ENCODE measurements around the gene NSF.
A peak's percentile ranks its signal among the peaks of the same experiment; 100 is the strongest.
"Not testable (repeated sequence)": the region's sequence is repeated elsewhere in the genome, so short reads cannot be mapped to it uniquely, and the experiment has no call there.

NSF gene

GRCh38 chr17:46683653-46684052 is 93.2 kb downstream of the NSF start:
- not testable (repeated sequence) for DNase-seq (ENCODE audit: low read depth); H3K4me3 ChIP-seq (ENCODE audit: low read depth, low read length)

GRCh38 chr17:46685284-46685683 is 94.8 kb downstream of the NSF start:
- DNase-seq (ENCODE audit: low read depth); H3K4me3 ChIP-seq (ENCODE audit: low read depth, low read length): not testable (repeated sequence)

GRCh38 chr17:46692196-46692595 is 101.7 kb downstream of the NSF start:
- DNase-seq (ENCODE audit: low read depth); H3K4me3 ChIP-seq (ENCODE audit: low read depth, low read length): not testable (repeated sequence)

- H3K4me3 ChIP-seq (ENCODE audit: low read depth, low read length); DNase-seq (ENCODE audit: low read depth): not testable (repeated sequence)
Observed at GRCh38 chr17:46693283-46693682, 102.8 kb downstream of the NSF start.

- H3K4me3 ChIP-seq (ENCODE audit: low read depth, low read length); DNase-seq (ENCODE audit: low read depth): not testable (repeated sequence)
Observed at GRCh38 chr17:46696522-46696921, 106.1 kb downstream of the NSF start.

GRCh38 chr17:46699014-46699413 is 108.5 kb downstream of the NSF start:
- H3K4me3 ChIP-seq (ENCODE audit: low read depth, low read length); DNase-seq (ENCODE audit: low read depth): not testable (repeated sequence)

- H3K4me3 ChIP-seq (ENCODE audit: low read depth, low read length) = no peak overlapping the region
- TF ChIP-seq CTCF (IDR thresholded peaks at IDR 0.05; ENCODE audit: control insufficient read depth, extremely low read depth, insufficient read depth) = no peak
- DNase-seq (ENCODE audit: low read depth) = no peak
Observed at GRCh38 chr17:46717999-46718398, 127.5 kb downstream of the NSF start.

- no peak overlapping the region for H3K4me3 ChIP-seq (ENCODE audit: low read depth, low read length)
Observed at GRCh38 chr17:46719891-46720290, 129.4 kb downstream of the NSF start.

GRCh38 chr17:46720408-46720807 is 129.9 kb downstream of the NSF start:
- H3K4me3 ChIP-seq (ENCODE audit: low read depth, low read length) = no peak overlapping the region
- TF ChIP-seq CTCF (IDR thresholded peaks at IDR 0.05; ENCODE audit: control insufficient read depth, extremely low read depth, insufficient read depth) = no peak
- DNase-seq (ENCODE audit: low read depth) = peak; percentile 75

More at GRCh38 chr17:46719891-46720290, 129.4 kb downstream of the NSF start:
- no peak for TF ChIP-seq CTCF (IDR thresholded peaks at IDR 0.05; ENCODE audit: control insufficient read depth, extremely low read depth, insufficient read depth)
- DNase-seq (ENCODE audit: low read depth) = no peak

- H3K4me3 ChIP-seq (ENCODE audit: low read depth, low read length) = no peak overlapping the region
- TF ChIP-seq CTCF (IDR thresholded peaks at IDR 0.05; ENCODE audit: control insufficient read depth, extremely low read depth, insufficient read depth) = no peak
- no peak for DNase-seq (ENCODE audit: low read depth)
Observed at GRCh38 chr17:46722662-46723285, 132.3 kb downstream of the NSF start.
